HG02588 (cell line): ENCODE measurements around the gene HYDIN.
"Not testable (repeated sequence)": the region's sequence is repeated elsewhere in the genome, so short reads cannot be mapped to it uniquely, and the experiment has no call there.

Source experiments
- ATAC-seq: cut with Tn5 transposase; IDR thresholded peaks from one replicate; pipeline ENCODE4 v1.9.1; 2021; ENCODE audit warnings: mild to moderate bottlenecking, moderate library complexity; ENCODE audit not compliant: unreplicated experiment

Gene HYDIN

DNA sequence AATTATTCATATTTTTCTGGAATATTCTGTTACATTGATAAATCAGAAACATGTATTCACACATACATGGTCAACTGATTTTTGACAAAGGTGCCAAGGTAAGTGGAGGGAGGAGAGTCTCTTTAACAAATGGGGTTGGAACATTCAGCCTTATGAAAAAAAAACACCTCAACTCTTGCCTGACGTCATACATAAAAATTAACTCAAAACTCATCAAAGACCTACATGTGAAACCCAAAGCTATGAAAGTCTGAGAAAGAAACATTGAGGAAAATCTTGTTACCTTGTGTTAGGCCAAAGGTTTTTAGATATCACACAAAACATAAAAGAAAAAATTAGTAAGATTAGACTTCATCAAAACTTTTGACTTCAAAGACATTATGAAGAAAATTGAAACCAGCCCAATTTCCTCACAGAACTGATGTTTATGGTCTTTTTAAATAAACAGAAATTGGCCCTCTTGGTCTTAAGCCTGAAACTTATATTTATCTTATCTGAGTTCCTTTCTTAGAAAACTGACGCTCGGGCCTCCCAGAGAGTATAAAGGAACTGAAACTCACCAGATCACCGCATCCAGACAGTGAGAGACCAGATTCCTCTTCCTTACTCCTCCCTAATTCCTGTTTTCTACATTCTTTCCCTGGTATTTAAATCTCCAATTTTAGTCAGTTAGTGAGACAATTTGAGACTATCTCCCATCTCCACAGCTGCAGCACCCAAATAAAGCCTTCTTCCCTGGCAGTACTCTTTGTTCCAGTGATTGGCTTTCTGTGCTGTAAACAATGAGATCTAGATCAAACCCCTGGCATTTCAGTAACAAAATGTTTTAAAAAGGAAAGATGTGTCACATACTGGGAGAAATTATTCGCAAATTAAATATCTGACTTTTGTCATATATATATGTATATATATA, 4.0 kb downstream of the HYDIN start:
- no peak for ATAC-seq

DNA sequence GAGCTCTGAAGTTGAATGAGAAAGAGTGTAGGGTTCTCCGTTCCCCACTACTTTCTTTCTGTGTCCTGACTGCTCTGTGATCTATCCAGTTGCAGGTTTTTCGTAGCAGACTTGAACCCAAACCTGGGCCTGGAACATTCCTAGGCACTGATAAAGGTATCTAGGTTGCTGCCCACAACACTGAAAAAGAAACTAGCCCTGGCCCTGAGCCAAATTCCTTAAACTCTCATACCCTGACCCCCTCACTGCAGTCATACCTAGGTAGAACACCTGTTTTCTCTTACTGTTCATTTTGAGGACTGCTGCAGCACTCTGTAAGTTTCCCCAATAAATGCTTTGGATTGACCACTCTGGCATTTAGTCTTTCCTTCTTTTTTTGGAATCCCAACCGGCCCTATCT, 5.4 kb downstream of the HYDIN start:
- ATAC-seq: no peak

DNA sequence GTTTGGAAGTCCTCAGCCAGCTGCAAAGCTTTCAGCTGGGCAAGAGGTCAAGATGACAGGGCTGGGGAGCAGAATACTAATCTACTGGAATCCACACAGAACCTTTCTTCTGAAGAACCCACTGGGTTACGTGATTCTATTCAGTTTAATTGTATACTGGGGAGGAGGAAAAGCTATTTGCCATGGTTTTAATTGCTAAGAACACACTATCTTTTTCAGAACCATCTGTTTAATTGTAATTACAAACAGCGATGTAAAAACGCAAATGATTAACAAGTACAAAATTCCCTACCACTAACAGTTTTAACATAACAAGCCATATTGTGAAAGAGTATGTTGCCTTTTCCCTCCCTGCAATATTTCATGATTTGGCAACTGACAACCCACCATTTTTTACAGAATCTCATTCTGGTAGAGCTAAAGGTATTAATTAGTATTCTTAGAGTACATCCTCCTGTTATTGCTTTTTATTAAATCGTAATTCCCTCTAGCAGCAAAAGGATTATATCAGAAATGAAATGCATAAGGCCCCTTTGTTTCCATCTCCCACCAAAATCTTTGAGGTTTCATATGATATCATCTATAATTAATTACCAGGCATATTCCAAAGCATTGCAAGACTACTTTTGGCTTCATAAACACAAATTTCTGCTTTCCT, 12.1 kb downstream of the HYDIN start:
- ATAC-seq: no peak

DNA sequence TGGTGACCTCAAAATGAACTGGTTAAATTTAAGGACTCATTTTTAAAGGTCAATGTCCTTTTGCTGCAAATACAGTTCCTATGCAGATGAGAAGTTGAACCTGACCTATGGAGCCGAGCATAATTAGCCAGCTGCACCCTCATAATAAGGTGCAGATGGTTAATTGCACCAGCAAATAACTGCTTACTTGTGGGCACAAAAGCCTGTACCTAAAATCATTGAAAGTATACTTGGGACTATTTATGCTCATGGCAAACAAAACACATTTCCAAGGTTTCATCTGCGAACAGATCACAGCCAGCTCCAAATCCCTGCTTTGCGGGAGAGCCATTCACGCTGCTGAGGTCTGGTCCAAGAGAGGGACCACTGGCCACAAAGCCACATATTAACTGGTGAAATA, 13.0 kb downstream of the HYDIN start:
- no peak for ATAC-seq

DNA sequence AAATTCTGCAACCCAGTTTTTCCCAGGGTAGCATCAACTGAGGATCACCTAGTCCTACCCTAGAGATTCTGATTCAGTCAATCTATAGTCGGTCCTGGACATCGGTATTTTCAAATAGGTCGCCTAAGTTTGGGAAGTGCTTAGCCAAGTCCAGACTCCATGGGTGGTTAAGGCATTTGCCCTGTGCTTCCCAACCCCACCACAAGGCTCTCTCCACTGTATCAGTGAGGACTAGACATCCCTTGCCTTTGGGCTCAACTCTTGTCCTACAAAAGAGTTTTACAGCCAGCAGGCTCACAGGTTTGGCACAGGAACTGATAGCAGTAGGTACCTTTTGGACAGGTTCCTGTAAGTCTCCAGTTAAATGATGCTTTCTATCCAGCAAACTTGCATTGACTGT, 13.8 kb downstream of the HYDIN start:
- no peak for ATAC-seq

DNA sequence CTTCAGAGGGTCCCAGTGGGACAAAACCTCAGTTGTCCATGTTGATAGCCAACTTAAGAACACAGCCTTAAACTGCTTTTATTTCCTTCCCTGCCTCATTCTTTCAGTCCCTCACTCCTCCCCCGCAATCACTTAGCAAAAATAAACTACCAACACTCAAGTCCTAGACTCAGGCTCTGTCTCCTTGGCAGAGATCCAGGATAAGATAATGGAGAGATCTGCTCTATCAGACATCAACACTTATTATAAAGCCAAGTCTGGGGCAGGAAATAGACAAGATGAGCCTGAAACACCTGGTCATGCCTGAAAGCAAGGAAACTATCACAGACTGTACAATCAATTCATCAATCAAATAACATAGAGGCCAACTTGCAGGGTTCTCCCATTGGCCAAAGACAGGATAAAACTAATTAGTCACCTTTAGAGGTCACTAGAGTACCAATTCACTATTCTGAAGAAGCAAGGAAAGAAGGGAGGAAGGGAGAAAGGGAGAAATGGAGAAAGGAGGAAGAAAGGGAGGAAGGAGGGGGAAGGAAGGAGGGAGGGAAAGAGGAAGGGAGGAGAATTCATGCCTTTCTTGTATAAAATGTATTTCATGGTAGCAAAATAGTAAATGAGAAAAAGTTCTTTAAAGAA, 15.7 kb downstream of the HYDIN start:
- ATAC-seq: no peak

DNA sequence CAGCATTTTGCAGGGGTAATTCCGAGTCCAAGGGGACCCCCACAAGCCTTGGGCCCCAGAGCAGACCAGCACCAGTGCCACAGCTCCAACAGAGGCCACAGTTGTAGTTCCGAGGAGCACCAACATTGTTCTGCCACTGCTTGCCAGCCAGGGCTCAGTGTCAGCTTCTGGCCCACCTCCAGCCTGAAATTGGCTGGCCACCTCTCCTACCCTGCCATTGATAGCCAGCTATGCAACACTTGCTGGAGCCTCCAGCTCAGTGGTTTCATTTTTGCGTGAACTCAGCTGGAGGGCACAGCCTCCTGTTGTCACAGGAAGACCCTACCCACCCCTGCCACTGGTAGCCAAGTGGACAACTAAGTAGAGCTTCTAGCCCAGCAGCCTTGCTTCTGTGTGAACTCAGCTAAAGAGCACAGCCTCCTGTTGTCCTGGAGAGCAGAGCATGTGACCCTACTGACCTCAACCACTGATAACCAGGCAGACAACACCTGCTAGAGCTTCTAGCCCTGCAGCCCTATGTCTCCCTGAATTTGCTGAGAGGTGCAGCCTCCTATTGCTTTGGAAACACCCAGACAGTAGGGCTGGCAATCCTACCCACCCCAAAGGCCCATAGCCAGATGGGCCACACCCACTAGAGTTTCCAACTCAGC, 24.9 kb downstream of the HYDIN start:
- ATAC-seq: no peak

DNA sequence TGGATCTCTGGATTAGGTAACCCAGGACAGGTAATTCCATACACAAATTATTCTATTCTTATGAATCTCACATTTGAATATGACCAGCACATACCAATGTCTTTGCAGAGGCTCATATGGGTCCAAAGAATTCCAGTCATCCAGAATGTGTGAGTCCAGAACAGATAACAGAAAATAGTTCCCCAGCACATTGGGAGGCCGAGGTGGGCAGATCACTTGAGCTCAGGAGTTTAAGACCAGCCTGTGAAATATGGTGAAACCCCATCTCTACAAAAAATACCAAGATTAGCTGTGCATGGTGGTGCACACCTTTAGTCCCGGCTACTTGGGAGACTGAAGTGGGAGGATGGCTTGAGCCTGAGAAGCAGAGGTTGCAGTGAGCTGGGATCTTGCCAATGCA, 26.9 kb downstream of the HYDIN start:
- ATAC-seq: no peak

DNA sequence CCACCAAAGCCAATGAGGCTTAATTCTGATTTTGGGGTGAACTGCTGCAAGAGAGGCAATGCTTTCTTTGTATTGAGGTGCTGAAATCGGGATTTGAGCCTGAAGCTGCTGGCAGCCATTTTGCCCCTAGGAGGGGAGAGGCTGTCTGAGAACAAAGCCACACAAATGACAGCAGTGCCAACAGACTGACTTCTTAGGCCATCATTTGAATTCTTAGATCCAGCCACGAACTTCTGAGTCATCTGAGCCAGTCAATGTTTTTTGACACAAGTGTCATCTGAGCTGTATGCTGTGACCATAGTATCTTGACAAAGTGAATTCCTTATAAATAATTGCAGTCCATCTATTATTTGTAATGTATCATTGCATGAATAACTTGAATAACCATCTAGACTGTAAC, 29.0 kb downstream of the HYDIN start:
- ATAC-seq: no peak

DNA sequence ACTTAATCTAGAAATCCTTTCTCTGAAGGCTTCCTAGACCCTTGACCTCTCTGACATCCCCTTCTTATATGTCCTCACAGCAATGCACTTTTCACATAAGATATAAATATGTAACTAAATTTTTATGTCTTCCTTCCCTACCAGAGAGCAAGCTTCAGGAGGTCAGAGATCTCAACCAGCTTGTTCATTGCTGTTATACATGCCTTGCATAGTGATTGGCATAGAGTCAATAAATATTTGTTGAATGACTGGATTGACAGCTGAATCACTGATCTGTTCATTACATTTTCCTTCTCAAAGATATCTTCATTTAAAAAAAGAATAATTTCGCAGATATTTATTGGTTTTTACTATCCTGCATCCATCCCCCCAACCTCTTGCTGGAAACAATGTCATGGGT, 29.5 kb downstream of the HYDIN start:
- ATAC-seq: no peak

DNA sequence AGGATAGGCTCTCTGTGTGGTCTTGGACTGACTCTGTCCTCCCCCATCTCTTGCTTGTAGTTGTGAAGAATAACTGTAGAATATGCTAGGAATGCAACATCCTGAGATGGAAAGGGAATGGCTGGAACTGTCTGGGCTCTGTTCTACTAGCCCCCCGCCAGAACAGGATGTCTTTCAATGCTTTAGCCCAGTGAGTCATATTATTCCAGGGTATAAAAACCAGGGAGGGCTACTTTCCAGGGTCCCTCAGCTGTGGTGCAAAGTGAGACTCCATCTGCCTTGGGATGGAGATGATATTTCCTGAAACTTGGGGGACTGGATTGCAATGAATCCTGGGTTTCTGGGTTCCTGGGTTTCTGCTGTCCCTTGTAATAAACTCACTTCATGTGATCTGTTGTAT, 32.1 kb downstream of the HYDIN start:
- ATAC-seq: no peak

DNA sequence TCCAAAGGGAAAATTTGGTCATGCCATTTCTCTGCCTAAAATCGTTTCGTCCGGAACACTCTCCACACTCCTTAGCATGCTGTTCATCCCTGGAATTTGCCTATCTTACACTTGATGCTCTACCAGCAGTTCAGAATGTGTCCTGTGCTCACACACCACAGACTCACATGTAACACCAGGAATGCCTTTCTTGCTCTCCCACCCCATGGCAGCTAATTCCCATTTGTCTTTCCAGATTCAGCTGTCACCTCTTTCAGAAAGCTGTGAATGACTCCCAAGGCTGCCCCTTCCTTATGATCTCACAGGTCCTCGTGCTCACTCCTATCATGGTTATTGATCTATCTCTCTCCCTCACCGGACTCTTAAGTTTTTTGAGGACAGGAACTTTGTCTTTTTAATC, 38.1 kb downstream of the HYDIN start:
- ATAC-seq: no peak

DNA sequence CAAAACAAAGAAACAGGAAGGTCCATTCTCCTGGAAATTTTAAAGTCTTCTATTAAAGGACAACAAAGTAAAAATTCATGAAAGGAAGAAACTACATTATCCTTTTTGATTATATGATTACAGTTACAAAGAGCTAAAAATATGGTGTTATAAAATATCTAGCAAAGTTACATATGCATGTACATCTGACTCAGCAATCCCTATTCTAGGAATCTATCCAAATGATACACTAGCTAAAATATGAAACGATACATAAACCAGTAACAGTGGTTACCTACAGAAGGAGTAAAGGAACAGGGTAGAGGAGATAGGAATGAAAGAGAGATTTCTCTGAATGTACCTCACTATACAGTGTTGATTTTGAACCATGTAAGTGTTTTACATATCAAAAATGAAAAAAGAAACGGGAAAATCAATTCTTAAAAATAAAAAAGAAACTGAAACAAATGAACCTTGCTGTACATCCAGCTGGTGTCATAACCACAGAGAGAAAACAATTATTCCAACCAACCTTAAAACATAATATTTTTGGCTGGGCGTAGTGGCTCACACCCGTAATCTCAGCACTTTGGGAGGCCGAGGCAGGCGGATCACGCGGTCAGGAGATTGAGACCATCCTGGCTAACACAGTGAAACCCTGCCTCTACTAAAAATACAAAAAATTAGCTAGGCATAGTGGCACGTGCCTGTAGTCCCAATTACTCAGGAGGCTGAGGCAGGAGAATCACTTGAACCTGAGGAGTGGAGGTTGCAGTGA, 41.4 kb downstream of the HYDIN start:
- ATAC-seq: no peak

DNA sequence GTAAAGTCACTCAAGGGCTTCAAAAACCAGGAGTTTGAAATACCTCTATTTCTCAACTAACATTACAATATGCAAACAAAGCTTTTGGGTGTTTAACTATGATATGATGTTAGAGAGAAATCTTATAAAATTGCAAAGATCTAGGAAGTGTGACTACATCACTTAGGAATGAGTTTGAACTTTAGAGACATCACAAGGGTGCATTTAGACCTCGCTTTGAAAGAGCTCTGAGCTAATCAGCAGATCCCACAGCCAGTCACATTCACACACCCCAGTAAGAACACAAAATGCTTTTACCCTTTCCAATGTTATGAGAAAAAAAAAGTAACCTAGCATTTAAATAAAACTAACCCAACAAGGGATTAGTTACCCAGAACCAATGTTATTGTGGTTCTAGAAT, 45.2 kb downstream of the HYDIN start:
- no peak for ATAC-seq

DNA sequence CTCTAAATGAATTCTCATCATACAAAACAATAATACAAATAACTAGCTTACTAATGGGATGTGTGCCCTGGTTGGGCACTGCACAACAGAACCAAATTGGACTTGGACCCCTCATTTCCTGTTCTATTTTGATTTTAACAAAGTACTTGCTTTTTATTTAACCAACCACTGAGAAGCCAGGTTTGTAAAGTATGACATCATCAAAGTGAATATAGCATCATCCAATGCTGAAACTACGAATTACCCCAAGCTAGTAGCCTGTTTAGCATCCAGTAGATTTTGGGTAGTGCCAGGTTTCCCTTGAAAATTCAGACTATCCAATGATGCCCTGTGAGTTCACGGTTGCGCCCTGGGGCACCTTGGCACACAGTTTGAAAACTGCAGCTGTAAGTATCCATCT, 51.0 kb downstream of the HYDIN start:
- ATAC-seq: no peak

DNA sequence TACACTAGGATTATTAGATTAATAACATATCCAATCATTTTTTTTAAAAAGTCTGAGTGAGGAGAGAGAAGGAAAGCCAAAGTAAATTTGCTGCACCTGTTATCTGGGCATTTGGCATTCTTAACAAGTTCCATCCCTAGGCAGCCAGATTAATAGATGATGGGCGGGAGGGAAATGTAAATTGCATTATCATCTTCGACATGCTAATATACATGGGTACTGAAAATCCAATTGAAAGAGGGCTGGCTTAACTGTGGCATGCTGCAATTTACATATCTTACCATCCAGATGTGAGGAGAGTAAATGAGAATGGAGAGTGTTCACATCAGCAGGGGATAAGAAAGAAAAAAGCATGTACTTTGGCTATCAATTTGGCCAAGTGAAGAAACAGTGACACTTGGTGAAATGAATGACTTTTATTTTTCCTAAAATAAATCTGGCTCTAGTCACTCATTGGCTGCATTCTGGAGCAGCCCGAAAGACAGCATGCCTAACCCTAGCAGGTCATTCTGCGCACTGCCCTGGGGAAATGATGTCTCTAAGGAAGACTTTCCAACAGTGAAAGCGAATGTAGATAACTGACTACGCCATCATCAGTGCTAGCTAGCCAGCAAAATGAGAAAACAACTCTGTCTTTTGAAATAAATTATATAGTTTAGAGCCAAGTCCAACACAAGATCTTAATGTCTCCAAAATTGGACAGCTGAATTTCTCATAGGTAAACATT, 57.9 kb downstream of the HYDIN start:
- ATAC-seq: no peak

DNA sequence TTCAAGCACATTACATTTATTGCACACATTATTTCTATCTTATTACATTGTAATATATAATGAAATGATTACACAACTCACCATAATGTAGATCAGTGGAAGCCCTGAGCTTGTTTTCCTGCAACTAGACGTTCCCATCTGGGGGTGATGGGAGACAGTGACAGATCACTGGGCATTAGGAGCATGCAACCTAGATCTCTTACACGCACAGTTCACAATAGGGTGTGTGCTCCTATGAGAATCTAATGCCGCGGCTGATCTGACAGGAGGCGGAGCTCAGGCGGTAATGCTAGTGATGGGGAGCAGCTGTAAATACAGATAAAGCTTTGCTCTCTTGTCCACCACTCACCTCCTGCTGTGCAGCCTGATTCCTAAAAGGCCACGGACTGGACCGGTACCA, 69.5 kb downstream of the HYDIN start:
- not testable (repeated sequence) for ATAC-seq

DNA sequence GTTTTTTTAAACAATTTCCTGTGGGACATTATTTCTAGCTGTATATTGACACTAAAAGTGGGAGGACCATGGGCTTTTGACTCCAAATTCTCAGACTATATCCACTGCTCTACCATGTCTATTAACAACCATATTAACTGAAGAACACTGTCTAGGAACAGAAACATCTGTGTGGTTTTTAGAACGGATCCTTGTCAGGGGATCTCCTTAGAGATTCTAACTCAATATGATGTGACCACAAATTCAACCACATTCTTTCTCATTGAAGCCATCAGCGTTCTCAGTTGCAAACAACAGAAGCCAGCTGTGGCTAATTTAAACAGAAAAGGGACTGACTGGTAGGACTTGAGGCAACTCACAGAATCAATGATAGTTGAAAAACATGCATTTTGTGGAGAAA, 73.2 kb downstream of the HYDIN start:
- not testable (repeated sequence) for ATAC-seq

DNA sequence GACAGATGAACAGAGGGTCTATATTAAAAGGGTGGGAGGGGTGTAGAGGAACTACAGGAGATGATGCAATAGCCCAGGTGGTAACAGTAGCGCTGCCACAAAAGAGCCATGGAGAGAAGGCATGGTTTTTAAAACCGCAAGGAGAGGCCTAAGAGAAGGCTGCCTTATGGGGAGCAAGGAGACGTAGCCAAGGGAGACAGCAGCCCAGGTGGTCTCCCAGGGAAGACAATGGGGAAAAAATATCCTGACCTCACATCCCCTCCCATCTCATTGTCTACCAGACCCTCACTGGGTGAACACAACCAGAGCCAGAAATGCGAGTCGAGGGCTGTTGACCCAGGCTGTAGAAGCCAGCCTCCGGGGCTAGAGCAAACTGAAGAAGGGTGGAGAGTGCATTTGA, 77.2 kb downstream of the HYDIN start:
- not testable (repeated sequence) for ATAC-seq

DNA sequence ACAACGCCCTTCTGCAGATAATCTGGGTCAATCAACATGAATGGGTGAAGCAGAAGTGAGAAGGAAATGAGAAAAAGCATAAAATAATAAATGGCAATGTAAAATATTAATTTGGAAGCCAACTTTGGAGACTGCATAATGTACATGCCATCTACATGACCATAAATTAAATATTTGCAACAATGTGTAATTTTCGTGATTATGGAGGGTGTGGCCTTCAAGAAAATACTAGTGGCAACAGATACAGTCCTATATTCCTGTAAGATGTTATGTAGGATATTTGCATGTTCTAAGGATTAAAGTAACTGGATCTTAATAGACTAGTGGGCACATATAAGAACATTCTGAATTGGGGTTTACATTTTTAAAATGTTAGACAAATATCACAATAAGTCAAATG, 78.9 kb downstream of the HYDIN start:
- not testable (repeated sequence) for ATAC-seq
